WTC11 (cell line): ENCODE data around the gene UBASH3B. TPM values are rescaled to one million over a fixed set of nuclear protein-coding genes. Genes with fewer than 3 reads are reported as not detected.

Experiments used
- ATAC-seq: fragments of 200-7000 bp; cut with Tn5 transposase; 2 replicates; pipeline ENCODE4 v1.10.0; 2021; ENCODE audit warnings: mild to moderate bottlenecking, moderate library complexity
- CTCF ChIA-PET: fragments of 300-600 bp; sonication (Branson Sonifier 250); formaldehyde crosslinking; loops from one replicate; lab custom pipeline; 2021; ENCODE audit warnings: antibody characterized with exemption; lab: Charles Lee
- POLR2A ChIA-PET: fragments of 350-600 bp; sonication (Branson Sonifier 250); formaldehyde crosslinking; loops from one replicate; lab custom pipeline; 2021; ENCODE audit warnings: antibody characterized with exemption; lab: Charles Lee
- DNase-seq: peaks from one replicate; pipeline ENCODE4 v3.0.0; 2021; ENCODE audit warnings: low spot score
- H3K27ac Mint-ChIP-seq: 2 replicates; pipeline ENCODE4 v1.8.0; 2021; ENCODE audit warnings: mixed read lengths
- H3K27me3 Mint-ChIP-seq: 2 replicates; pipeline ENCODE4 v1.8.0; 2021; ENCODE audit warnings: low read depth, mild to moderate bottlenecking, moderate library complexity, mixed read lengths
- H3K36me3 Mint-ChIP-seq: 2 replicates; pipeline ENCODE4 v1.8.0; 2021; ENCODE audit warnings: mixed read lengths
- H3K4me1 Mint-ChIP-seq: 2 replicates; pipeline ENCODE4 v1.8.0; 2022; ENCODE audit warnings: mixed read lengths
- H3K4me3 Mint-ChIP-seq: 2 replicates; pipeline ENCODE4 v1.8.0; 2021; ENCODE audit warnings: mild to moderate bottlenecking, moderate library complexity, mixed read lengths
- H3K9me3 Mint-ChIP-seq: 2 replicates; pipeline ENCODE4 v1.8.0; 2021; ENCODE audit warnings: mixed read lengths
- AR ChIP-seq: fragments of 250-450 bp; sonication (Bioruptor Pico); IDR thresholded peaks from 2 replicates; pipeline ENCODE4 v1.9.0; 2021; ENCODE audit warnings: mild to moderate bottlenecking
- ATF2 ChIP-seq: sonication (generic); formaldehyde crosslinking; IDR thresholded peaks from 2 replicates; pipeline ENCODE4 v1.8.1; 2022; ENCODE audit warnings: low read depth, missing genetic modification reagents, borderline replicate concordance
- ELF4 ChIP-seq: sonication (generic); formaldehyde crosslinking; IDR thresholded peaks from 2 replicates; pipeline ENCODE4 v1.8.1; 2022; ENCODE audit warnings: low read depth, mild to moderate bottlenecking, moderate library complexity, missing genetic modification reagents
- ESRRA ChIP-seq: sonication (generic); formaldehyde crosslinking; IDR thresholded peaks from 2 replicates; pipeline ENCODE4 v1.8.1; 2022; ENCODE audit warnings: mild to moderate bottlenecking, missing genetic modification reagents, borderline replicate concordance
- FOXP4 ChIP-seq: sonication (generic); formaldehyde crosslinking; IDR thresholded peaks from 2 replicates; pipeline ENCODE4 v1.8.0; 2022; ENCODE audit warnings: mild to moderate bottlenecking, missing genetic modification reagents
- HMGXB4 ChIP-seq: sonication (generic); formaldehyde crosslinking; IDR thresholded peaks from 2 replicates; pipeline ENCODE4 v1.8.1; 2023; ENCODE audit warnings: mild to moderate bottlenecking, moderate library complexity, missing genetic modification reagents
- KAT7 ChIP-seq: sonication (generic); formaldehyde crosslinking; IDR thresholded peaks from 2 replicates; pipeline ENCODE4 v1.8.1; 2023; ENCODE audit warnings: missing genetic modification reagents, mild to moderate bottlenecking, borderline replicate concordance
- PRRX2 ChIP-seq: fragments of 250-450 bp; sonication (Bioruptor Pico); IDR thresholded peaks from 2 replicates; pipeline ENCODE4 v1.8.0; 2021; ENCODE audit warnings: mild to moderate bottlenecking
- RELA ChIP-seq: sonication (generic); formaldehyde crosslinking; IDR thresholded peaks from 2 replicates; pipeline ENCODE4 v1.8.1; 2022; ENCODE audit warnings: missing genetic modification reagents, mild to moderate bottlenecking, borderline replicate concordance
- RORB ChIP-seq: fragments of 250-450 bp; sonication (Bioruptor Pico); IDR thresholded peaks from 2 replicates; pipeline ENCODE4 v1.9.0; 2021; ENCODE audit warnings: mild to moderate bottlenecking
- SP1 ChIP-seq: sonication (generic); formaldehyde crosslinking; conservative IDR thresholded peaks from 2 replicates; pipeline ENCODE4 v1.8.1; 2022; ENCODE audit warnings: missing genetic modification reagents
- TP53 ChIP-seq: sonication (generic); formaldehyde crosslinking; IDR thresholded peaks from 2 replicates; pipeline ENCODE4 v1.8.1; 2023; ENCODE audit warnings: mild to moderate bottlenecking, missing genetic modification reagents
- ZMAT4 ChIP-seq: fragments of 250-450 bp; sonication (Bioruptor Pico); IDR thresholded peaks from 2 replicates; pipeline ENCODE4 v1.9.0; 2021; ENCODE audit warnings: mild to moderate bottlenecking
- ZNF121 ChIP-seq: sonication (generic); formaldehyde crosslinking; IDR thresholded peaks from 2 replicates; pipeline ENCODE4 v1.8.0; 2023; ENCODE audit warnings: missing genetic modification reagents
- ZNF138 ChIP-seq: sonication (generic); formaldehyde crosslinking; conservative IDR thresholded peaks from 2 replicates; pipeline ENCODE4 v1.8.1; 2022; ENCODE audit warnings: mild to moderate bottlenecking, moderate library complexity, missing genetic modification reagents
- ZNF219 ChIP-seq: sonication (generic); formaldehyde crosslinking; IDR thresholded peaks from 2 replicates; pipeline ENCODE4 v1.8.0; 2023; ENCODE audit warnings: missing genetic modification reagents, mild to moderate bottlenecking, borderline replicate concordance
- total RNA-seq: library from RNA; stranded (reverse); gene quantifications from 3 replicates; pipeline ENCODE4 v1.2.3, GENCODE V29; 2021

Gene UBASH3B
- total RNA-seq, 1 experiment from 2014 or later, result 21.1 TPM

- no peak for TF ChIP-seq ZNF121 (CRISPR knock-in tag)
- no peak for TF ChIP-seq ESRRA (CRISPR knock-in tag)
- TF ChIP-seq FOXP4 (CRISPR knock-in tag), result no peak
- no peak for TF ChIP-seq RELA (CRISPR knock-in tag)
- no peak for TF ChIP-seq ZNF138 (CRISPR knock-in tag)
- no peak for TF ChIP-seq ZNF219 (CRISPR knock-in tag)
- TF ChIP-seq SP1 (CRISPR knock-in tag), result no peak
- CTCF ChIA-PET, result no interaction called here
- DNase-seq, result no peak
- Mint-ChIP-seq H3K9me3 (no peaks in the 10 kb centered on the region), H3K27ac (no peak overlapping the region), H3K27me3 (no peaks in the 10 kb centered on the region), H3K36me3 (no peaks in the 10 kb centered on the region), H3K4me3 (no peak overlapping the region), H3K4me1 (peaks cover 10% of the 10 kb centered on the region)
- POLR2A ChIA-PET, result no interaction called here
- ATAC-seq, result no peak
These were observed 61.8 kb downstream of the UBASH3B start for GRCh38 chr11:122717264-122717867.

GRCh38 chr11:122720107-122720881 is 64.8 kb downstream of the UBASH3B start:
- no peaks in the 10 kb centered on the region for H3K36me3 Mint-ChIP-seq
- TF ChIP-seq ESRRA (CRISPR knock-in tag) (no peak), RORB (no peak), ZNF138 (CRISPR knock-in tag) (no peak), ZMAT4 (no peak), ELF4 (CRISPR knock-in tag) (no peak), KAT7 (CRISPR knock-in tag) (no peak), HMGXB4 (no peak), AR (CRISPR knock-in tag) (no peak), ATF2 (CRISPR knock-in tag) (no peak), PRRX2 (CRISPR knock-in tag) (no peak), TP53 (CRISPR knock-in tag) (no peak)
- ChIA-PET CTCF (interaction anchor here (1.4 kb wide), 1 partner anchor 34 kb away, joined by 5 read pairs; no protein-coding TSS in a partner anchor), POLR2A (no interaction called here)
- DNase-seq (no peak), ATAC-seq (peak; percentile 46; the same call in 1 of the 2 replicates)
- H3K27me3 Mint-ChIP-seq, result no peaks in the 10 kb centered on the region
- no peak overlapping the region for H3K4me3 Mint-ChIP-seq
- no peaks in the 10 kb centered on the region for H3K9me3 Mint-ChIP-seq
- H3K27ac Mint-ChIP-seq, result no peak overlapping the region
- peaks cover 26% of the 10 kb centered on the region for H3K4me1 Mint-ChIP-seq
